GM12878 (cell line): ENCODE results near the gene AVP. TPM values are rescaled to one million over a fixed set of nuclear protein-coding genes. Genes with fewer than 3 reads are reported as not detected.

ENCODE experiments used
- ATAC-seq: fragments of 200-7000 bp; cut with Tn5 transposase; 3 replicates; pipeline ENCODE4 v1.9.1; 2020; ENCODE audit warnings: mild to moderate bottlenecking, moderate library complexity
- BruUV-seq: library from RNA; stranded (reverse); fragments of 400-500 nt; replicated peaks from 2 replicates; lab custom pipeline; 2021; lab: Mats Ljungman, UMichigan
- CTCF ChIA-PET: fragments of 300-600 bp; sonication (Branson Sonifier 250); formaldehyde crosslinking; extraction: SDS; loops from one replicate; lab custom pipeline; 2021; ENCODE audit warnings: inconsistent platforms; lab: Yijun Ruan, JAX
- POLR2A ChIA-PET: fragments of 350-600 bp; formaldehyde crosslinking; extraction: SDS; loops from one replicate; lab custom pipeline; 2021; ENCODE audit warnings: inconsistent platforms; lab: Charles Lee
- RAD21 ChIA-PET: fragments of 300-600 bp; sonication (Branson Sonifier 250); formaldehyde crosslinking; loops from one replicate; lab custom pipeline; 2023; ENCODE audit warnings: antibody characterized with exemption; ENCODE audit not compliant: unreplicated experiment; lab: Charles Lee
- SMC1A ChIA-PET: fragments of 300-600 bp; sonication (Branson Sonifier 250); formaldehyde crosslinking; loops from one replicate; lab custom pipeline; 2023; ENCODE audit not compliant: unreplicated experiment, uncharacterized antibody; lab: Charles Lee
- DNase-seq: peaks from one replicate; pipeline ENCODE4 v3.0.0-alpha.2; 2011; ENCODE audit warnings: low read depth, low spot score
- FAIRE-seq: peaks from 3 replicates; lab custom pipeline; 2011; peaks lifted over from hg19 to GRCh38; lab: Jason Lieb, UNC
- H2AFZ ChIP-seq: 2 replicates; pipeline ENCODE4 v1.6.0; 2011; ENCODE audit warnings: low read depth, low read length, control low read depth; ENCODE audit not compliant: control insufficient read depth
- H3K27ac ChIP-seq: 2 replicates; pipeline ENCODE4 v1.5.1; 2011; ENCODE audit warnings: control low read depth; ENCODE audit not compliant: control insufficient read depth, insufficient read depth
- H3K27me3 ChIP-seq, 2 experiments: replicated peaks in 1 of 2; 2 replicates each; pipeline versions ENCODE4 v1.6.0 to v1.6.1; 2011; ENCODE audit warnings: low read length in 1 of 2; ENCODE audit not compliant: control insufficient read depth in 2 of 2, insufficient read depth in 2 of 2
- H3K36me3 ChIP-seq, 2 experiments: 2 replicates each; pipeline ENCODE4 v1.5.1; 2011; ENCODE audit warnings: low read length in 1 of 2; ENCODE audit not compliant: control insufficient read depth in 2 of 2, insufficient read depth in 2 of 2
- H3K4me1 ChIP-seq: 2 replicates; pipeline ENCODE4 v1.6.1; 2011; ENCODE audit warnings: mild to moderate bottlenecking, low read length, moderate library complexity, mixed read lengths; ENCODE audit not compliant: control insufficient read depth, insufficient read depth
- H3K4me2 ChIP-seq: 2 replicates; pipeline ENCODE4 v1.6.0; 2011; ENCODE audit warnings: control low read depth; ENCODE audit not compliant: control insufficient read depth, insufficient read depth
- H3K4me3 ChIP-seq: fragments of 200-600 bp; sonication (generic); 2 replicates; pipeline ENCODE4 v1.5.1; 2016
- H3K79me2 ChIP-seq: 2 replicates; pipeline ENCODE4 v1.6.0; 2011; ENCODE audit warnings: low read length; ENCODE audit not compliant: control insufficient read depth, insufficient read depth
- H3K9ac ChIP-seq: 2 replicates; pipeline ENCODE4 v1.8.0; 2011; ENCODE audit warnings: low read length, control low read depth, mixed read lengths; ENCODE audit not compliant: control insufficient read depth, insufficient read depth
- H3K9me3 ChIP-seq: replicated peaks from 3 replicates; pipeline ENCODE4 v1.5.1; 2011; ENCODE audit warnings: mild to moderate bottlenecking, low read length; ENCODE audit not compliant: control insufficient read depth, insufficient read depth
- H4K20me1 ChIP-seq: 2 replicates; pipeline ENCODE4 v1.6.0; 2011; ENCODE audit not compliant: control insufficient read depth, insufficient read depth
- CBFB ChIP-seq: IDR thresholded peaks from 2 replicates; pipeline ENCODE4 v1.6.1; 2016; ENCODE audit warnings: antibody characterized with exemption, low read depth
- DPF2 ChIP-seq: fragments of 450-650 bp; IDR thresholded peaks from 2 replicates; pipeline ENCODE4 v1.6.1; 2017; ENCODE audit warnings: mild to moderate bottlenecking
- FOS ChIP-seq: IDR thresholded peaks from 3 replicates; pipeline ENCODE4 v1.6.1; 2011; ENCODE audit warnings: borderline replicate concordance; ENCODE audit not compliant: insufficient read length; ENCODE audit errors: extremely low read depth
- JUNB ChIP-seq: IDR thresholded peaks from 2 replicates; pipeline ENCODE4 v1.6.1; 2016; ENCODE audit warnings: antibody characterized with exemption, mild to moderate bottlenecking
- JUND ChIP-seq: IDR thresholded peaks from 2 replicates; pipeline ENCODE4 v1.6.1; 2012; ENCODE audit warnings: low read depth, mild to moderate bottlenecking, low read length, improper control_type of control experiment, moderate library complexity
- MYB ChIP-seq: fragments of 150-350 bp; IDR thresholded peaks from 2 replicates; pipeline ENCODE4 v1.6.1; 2014; ENCODE audit warnings: mild to moderate bottlenecking, low read depth, low read length, borderline replicate concordance
- MYC ChIP-seq: IDR thresholded peaks from 2 replicates; pipeline ENCODE4 v1.6.1; 2011; ENCODE audit warnings: mild to moderate bottlenecking, low read length, moderate library complexity, inconsistent platforms; ENCODE audit not compliant: insufficient read depth, insufficient replicate concordance, insufficient read length, severe bottlenecking
- POU2F2 ChIP-seq: IDR thresholded peaks from 3 replicates; pipeline ENCODE4 v1.6.1; 2011; ENCODE audit warnings: low read depth, mild to moderate bottlenecking, low read length, borderline replicate concordance
- RCOR1 ChIP-seq: conservative IDR thresholded peaks from 2 replicates; pipeline ENCODE4 v1.6.1; 2012; ENCODE audit warnings: low read depth, low read length, improper control_type of control experiment
- TCF7 ChIP-seq: IDR thresholded peaks from 2 replicates; pipeline ENCODE4 v1.6.1; 2014; ENCODE audit warnings: antibody characterized with exemption, borderline replicate concordance
- YBX1 ChIP-seq: fragments of 450-650 bp; IDR thresholded peaks from 2 replicates; pipeline ENCODE4 v1.6.1; 2016; ENCODE audit warnings: antibody characterized with exemption
- WGBS: methylation state at CpG from one replicate; pipeline ENCODE4 v1.1.6; 2016; ENCODE audit warnings: low lambda C conversion rate; ENCODE audit not compliant: insufficient replicate concordance, insufficient coverage; ENCODE audit errors: missing lambda C conversion rate; 5-methylcytosine and 5-hydroxymethylcytosine counted together
- in situ Hi-C: fragments of 300-500 bp; cut with MboI; formaldehyde crosslinking; loops from 9 replicates; pipeline ENCODE4 v1.14.3; 2018; ENCODE audit warnings: mixed read lengths
- intact Hi-C: fragments of 100-400 bp; cut with micrococcal nuclease; formaldehyde crosslinking; loops from one replicate; pipeline ENCODE4 v1.14.2; 2022; ENCODE audit not compliant: unreplicated experiment
- polyA plus RNA-seq, 11 experiments: library from polyadenylated mRNA; depleted of rRNA in 4 of 11; unstranded in 6 of 11; stranded (reverse) in 5 of 11; fragments of >200 nt; fragmentation: Nextera tagmentation in 4 of 11; fragmentation: Illumina TruSeq in 1 of 11; extraction: Ambion mirVana in 4 of 11; extraction: Trizol in 1 of 11; gene quantifications; 1 replicate in 1 of 11; 2 replicates in 10 of 11; pipeline versions ENCODE4 v1.2.1 to v1.2.3, GENCODE V29; 2011 to 2016; ENCODE audit warnings: inconsistent platforms in 2 of 11, missing spikeins in 2 of 11, low read depth in 1 of 11
- total RNA-seq, 4 experiments: library from RNA; depleted of rRNA in 3 of 4; stranded (reverse); fragments of >200 nt in 3 of 4; fragmentation: Illumina TruSeq in 1 of 4; extraction: Trizol in 1 of 4; gene quantifications; 2 replicates each; pipeline versions ENCODE4 v1.2.1 to v1.2.3, GENCODE V29; 2013 to 2021
- TF ChIP-seq, protein P1 (sequence below): fragments of 450-650 bp; IDR thresholded peaks from 2 replicates; pipeline ENCODE4 v1.6.1; 2017; ENCODE audit warnings: mild to moderate bottlenecking, moderate library complexity
- TF ChIP-seq, protein P2 (sequence below): IDR thresholded peaks from 2 replicates; pipeline ENCODE4 v1.6.1; 2011; ENCODE audit warnings: mild to moderate bottlenecking, low read depth, low read length, moderate library complexity; ENCODE audit not compliant: insufficient replicate concordance
- TF ChIP-seq, protein P3 (sequence below): fragments of 450-650 bp; IDR thresholded peaks from 2 replicates; pipeline ENCODE4 v1.6.1; 2017; ENCODE audit warnings: low read depth, mild to moderate bottlenecking, moderate library complexity
- TF ChIP-seq, protein P4 (sequence below): IDR thresholded peaks from 2 replicates; pipeline ENCODE4 v1.6.1; 2012; ENCODE audit warnings: mild to moderate bottlenecking, low read depth, low read length

AVP gene
- total and polyA plus RNA-seq, 10 of the 15 experiments (the other 5 are each of a cell fraction or from before 2014, with no cell fraction given): not detected

DNA sequence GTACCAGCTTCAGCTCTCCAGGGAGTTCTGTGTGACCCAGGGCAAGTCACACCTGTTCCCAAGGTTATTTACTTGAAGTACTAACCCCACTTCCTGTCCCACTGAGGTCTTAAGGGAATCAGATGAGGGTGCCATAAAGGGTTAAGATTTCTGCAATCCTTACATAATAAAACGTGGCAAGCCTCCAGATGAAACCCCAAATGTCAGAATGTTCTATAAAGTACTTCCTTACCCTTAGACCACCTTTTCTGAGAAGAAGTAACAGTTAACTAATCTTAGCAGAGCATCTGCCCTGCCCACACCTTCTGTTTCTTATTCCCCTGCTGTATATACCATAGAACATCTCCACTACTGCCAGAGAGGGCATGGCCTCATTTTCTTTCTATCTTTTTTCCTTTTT, 6.0 kb upstream of the AVP start:
- ChIA-PET POLR2A (no interaction called here), SMC1A (no interaction called here), CTCF (no interaction called here), RAD21 (no interaction called here)
- intact Hi-C loops (no loop called here), in situ Hi-C loops (no loop called here)
- H3K79me2 ChIP-seq: no peaks in the 10 kb centered on the region
- H3K36me3 ChIP-seq: no peaks in the 10 kb centered on the region
- H3K27ac ChIP-seq: no peak overlapping the region
- ATAC-seq (no peak), DNase-seq (no peak), FAIRE-seq (no peak)
- no peak overlapping the region for H3K9ac ChIP-seq
- H4K20me1 ChIP-seq: no peaks in the 10 kb centered on the region
- no peak overlapping the region for H3K4me3 ChIP-seq
- H3K4me2 ChIP-seq: no peak overlapping the region
- BruUV-seq: no TSS peak
- H2AFZ ChIP-seq: no peak overlapping the region
- peaks cover 4 to 7% of the 10 kb centered on the region in 2 experiments for H3K27me3 ChIP-seq
- no peaks in the 10 kb centered on the region for H3K4me1 ChIP-seq
- H3K9me3 ChIP-seq: no peaks in the 10 kb centered on the region
- 0% methylated on average over 1 of the region's 1 CpG for WGBS
- TF ChIP-seq YBX1 (no peak), TCF7 (no peak), CBFB (no peak), JUNB (no peak), MYC (no peak), FOS (no peak), DPF2 (no peak), RCOR1 (no peak), JUND (no peak), POU2F2 (no peak), MYB (no peak)
- TF ChIP-seq, protein P1, sequence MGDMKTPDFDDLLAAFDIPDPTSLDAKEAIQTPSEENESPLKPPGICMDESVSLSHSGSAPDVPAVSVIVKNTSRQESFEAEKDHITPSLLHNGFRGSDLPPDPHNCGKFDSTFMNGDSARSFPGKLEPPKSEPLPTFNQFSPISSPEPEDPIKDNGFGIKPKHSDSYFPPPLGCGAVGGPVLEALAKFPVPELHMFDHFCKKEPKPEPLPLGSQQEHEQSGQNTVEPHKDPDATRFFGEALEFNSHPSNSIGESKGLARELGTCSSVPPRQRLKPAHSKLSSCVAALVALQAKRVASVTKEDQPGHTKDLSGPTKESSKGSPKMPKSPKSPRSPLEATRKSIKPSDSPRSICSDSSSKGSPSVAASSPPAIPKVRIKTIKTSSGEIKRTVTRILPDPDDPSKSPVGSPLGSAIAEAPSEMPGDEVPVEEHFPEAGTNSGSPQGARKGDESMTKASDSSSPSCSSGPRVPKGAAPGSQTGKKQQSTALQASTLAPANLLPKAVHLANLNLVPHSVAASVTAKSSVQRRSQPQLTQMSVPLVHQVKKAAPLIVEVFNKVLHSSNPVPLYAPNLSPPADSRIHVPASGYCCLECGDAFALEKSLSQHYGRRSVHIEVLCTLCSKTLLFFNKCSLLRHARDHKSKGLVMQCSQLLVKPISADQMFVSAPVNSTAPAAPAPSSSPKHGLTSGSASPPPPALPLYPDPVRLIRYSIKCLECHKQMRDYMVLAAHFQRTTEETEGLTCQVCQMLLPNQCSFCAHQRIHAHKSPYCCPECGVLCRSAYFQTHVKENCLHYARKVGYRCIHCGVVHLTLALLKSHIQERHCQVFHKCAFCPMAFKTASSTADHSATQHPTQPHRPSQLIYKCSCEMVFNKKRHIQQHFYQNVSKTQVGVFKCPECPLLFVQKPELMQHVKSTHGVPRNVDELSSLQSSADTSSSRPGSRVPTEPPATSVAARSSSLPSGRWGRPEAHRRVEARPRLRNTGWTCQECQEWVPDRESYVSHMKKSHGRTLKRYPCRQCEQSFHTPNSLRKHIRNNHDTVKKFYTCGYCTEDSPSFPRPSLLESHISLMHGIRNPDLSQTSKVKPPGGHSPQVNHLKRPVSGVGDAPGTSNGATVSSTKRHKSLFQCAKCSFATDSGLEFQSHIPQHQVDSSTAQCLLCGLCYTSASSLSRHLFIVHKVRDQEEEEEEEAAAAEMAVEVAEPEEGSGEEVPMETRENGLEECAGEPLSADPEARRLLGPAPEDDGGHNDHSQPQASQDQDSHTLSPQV: no peak
- TF ChIP-seq, protein P2, sequence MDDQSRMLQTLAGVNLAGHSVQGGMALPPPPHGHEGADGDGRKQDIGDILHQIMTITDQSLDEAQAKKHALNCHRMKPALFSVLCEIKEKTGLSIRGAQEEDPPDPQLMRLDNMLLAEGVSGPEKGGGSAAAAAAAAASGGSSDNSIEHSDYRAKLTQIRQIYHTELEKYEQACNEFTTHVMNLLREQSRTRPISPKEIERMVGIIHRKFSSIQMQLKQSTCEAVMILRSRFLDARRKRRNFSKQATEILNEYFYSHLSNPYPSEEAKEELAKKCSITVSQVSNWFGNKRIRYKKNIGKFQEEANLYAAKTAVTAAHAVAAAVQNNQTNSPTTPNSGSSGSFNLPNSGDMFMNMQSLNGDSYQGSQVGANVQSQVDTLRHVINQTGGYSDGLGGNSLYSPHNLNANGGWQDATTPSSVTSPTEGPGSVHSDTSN: no peak
- TF ChIP-seq, protein P3, sequence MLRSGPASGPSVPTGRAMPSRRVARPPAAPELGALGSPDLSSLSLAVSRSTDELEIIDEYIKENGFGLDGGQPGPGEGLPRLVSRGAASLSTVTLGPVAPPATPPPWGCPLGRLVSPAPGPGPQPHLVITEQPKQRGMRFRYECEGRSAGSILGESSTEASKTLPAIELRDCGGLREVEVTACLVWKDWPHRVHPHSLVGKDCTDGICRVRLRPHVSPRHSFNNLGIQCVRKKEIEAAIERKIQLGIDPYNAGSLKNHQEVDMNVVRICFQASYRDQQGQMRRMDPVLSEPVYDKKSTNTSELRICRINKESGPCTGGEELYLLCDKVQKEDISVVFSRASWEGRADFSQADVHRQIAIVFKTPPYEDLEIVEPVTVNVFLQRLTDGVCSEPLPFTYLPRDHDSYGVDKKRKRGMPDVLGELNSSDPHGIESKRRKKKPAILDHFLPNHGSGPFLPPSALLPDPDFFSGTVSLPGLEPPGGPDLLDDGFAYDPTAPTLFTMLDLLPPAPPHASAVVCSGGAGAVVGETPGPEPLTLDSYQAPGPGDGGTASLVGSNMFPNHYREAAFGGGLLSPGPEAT: no peak
- TF ChIP-seq, protein P4, sequence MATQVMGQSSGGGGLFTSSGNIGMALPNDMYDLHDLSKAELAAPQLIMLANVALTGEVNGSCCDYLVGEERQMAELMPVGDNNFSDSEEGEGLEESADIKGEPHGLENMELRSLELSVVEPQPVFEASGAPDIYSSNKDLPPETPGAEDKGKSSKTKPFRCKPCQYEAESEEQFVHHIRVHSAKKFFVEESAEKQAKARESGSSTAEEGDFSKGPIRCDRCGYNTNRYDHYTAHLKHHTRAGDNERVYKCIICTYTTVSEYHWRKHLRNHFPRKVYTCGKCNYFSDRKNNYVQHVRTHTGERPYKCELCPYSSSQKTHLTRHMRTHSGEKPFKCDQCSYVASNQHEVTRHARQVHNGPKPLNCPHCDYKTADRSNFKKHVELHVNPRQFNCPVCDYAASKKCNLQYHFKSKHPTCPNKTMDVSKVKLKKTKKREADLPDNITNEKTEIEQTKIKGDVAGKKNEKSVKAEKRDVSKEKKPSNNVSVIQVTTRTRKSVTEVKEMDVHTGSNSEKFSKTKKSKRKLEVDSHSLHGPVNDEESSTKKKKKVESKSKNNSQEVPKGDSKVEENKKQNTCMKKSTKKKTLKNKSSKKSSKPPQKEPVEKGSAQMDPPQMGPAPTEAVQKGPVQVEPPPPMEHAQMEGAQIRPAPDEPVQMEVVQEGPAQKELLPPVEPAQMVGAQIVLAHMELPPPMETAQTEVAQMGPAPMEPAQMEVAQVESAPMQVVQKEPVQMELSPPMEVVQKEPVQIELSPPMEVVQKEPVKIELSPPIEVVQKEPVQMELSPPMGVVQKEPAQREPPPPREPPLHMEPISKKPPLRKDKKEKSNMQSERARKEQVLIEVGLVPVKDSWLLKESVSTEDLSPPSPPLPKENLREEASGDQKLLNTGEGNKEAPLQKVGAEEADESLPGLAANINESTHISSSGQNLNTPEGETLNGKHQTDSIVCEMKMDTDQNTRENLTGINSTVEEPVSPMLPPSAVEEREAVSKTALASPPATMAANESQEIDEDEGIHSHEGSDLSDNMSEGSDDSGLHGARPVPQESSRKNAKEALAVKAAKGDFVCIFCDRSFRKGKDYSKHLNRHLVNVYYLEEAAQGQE: no peak
